COLO829 (cell line): ENCODE measurements around the gene SMPX.

Experiments used
- DNase-seq: peaks from one replicate; pipeline ENCODE4 v3.0.0; 2012; ENCODE audit warnings: low spot score

SMPX gene

GRCh38 chrX:21744060-21744459, 13.9 kb downstream of the SMPX start:
- DNase-seq = no peak

- DNase-seq = no peak
Observed at GRCh38 chrX:21741869-21742701, 15.8 kb downstream of the SMPX start.

- no peak for DNase-seq
Observed at GRCh38 chrX:21741364-21741763, 16.6 kb downstream of the SMPX start.

- no peak for DNase-seq
Observed at GRCh38 chrX:21740329-21741274, 17.3 kb downstream of the SMPX start.

- no peak for DNase-seq
Observed at GRCh38 chrX:21738950-21739287, 19.0 kb downstream of the SMPX start.

GRCh38 chrX:21738210-21738949, 19.5 kb downstream of the SMPX start:
- no peak for DNase-seq

GRCh38 chrX:21735768-21736127, 22.2 kb downstream of the SMPX start:
- DNase-seq = no peak

GRCh38 chrX:21735038-21735767, 22.7 kb downstream of the SMPX start:
- DNase-seq = no peak

GRCh38 chrX:21734175-21734574, 23.7 kb downstream of the SMPX start:
- DNase-seq = no peak

- DNase-seq = no peak
Observed at GRCh38 chrX:21733705-21734104, 24.2 kb downstream of the SMPX start.

GRCh38 chrX:21730026-21730425, 27.9 kb downstream of the SMPX start:
- DNase-seq = no peak

- no peak for DNase-seq
Observed at GRCh38 chrX:21728276-21728968, 29.5 kb downstream of the SMPX start.

- no peak for DNase-seq
Observed at GRCh38 chrX:21725916-21726315, 32.0 kb downstream of the SMPX start.

GRCh38 chrX:21725496-21725895, 32.4 kb downstream of the SMPX start:
- peak; percentile 63 for DNase-seq

- no peak for DNase-seq
Observed at GRCh38 chrX:21723814-21724213, 34.1 kb downstream of the SMPX start.

- peak; percentile 18 for DNase-seq
Observed at GRCh38 chrX:21723084-21723483, 34.8 kb downstream of the SMPX start.

GRCh38 chrX:21721195-21721594, 36.7 kb downstream of the SMPX start:
- no peak for DNase-seq

- no peak for DNase-seq
Observed at GRCh38 chrX:21718575-21718974, 39.3 kb downstream of the SMPX start.

- no peak for DNase-seq
Observed at GRCh38 chrX:21717802-21718201, 40.1 kb downstream of the SMPX start.

GRCh38 chrX:21715825-21716224, 42.1 kb downstream of the SMPX start:
- DNase-seq = no peak

GRCh38 chrX:21715337-21715736, 42.6 kb downstream of the SMPX start:
- no peak for DNase-seq
